Prostate gland (tissue), 2 donors: ENCODE data around the gene IL7R. TPM values are rescaled to one million over a fixed set of nuclear protein-coding genes. Genes with fewer than 3 reads are reported as not detected.

ENCODE experiments used
- DNase-seq: peaks from one replicate; pipeline ENCODE4 v3.0.0-alpha.2; 2019; ENCODE audit warnings: low spot score
- H3K27ac ChIP-seq, 2 donors: fragments of 200-600 bp; sonication (generic); 2 replicates each; pipeline ENCODE4 v1.5.1; 2017 to 2019
- H3K27me3 ChIP-seq: fragments of 200-600 bp; sonication (generic); replicated peaks from 2 replicates; pipeline ENCODE4 v1.5.1; 2019; ENCODE audit not compliant: insufficient read depth
- H3K36me3 ChIP-seq, 2 donors: fragments of 200-600 bp; sonication (generic); 1 replicate in 1 of 2; 2 replicates in 1 of 2; pipeline versions ENCODE4 v1.5.1 to v1.8.1; 2017 to 2019
- H3K4me1 ChIP-seq: fragments of 200-600 bp; sonication (generic); replicated peaks from 2 replicates; pipeline ENCODE4 v1.5.1; 2019
- H3K4me3 ChIP-seq, 2 donors: fragments of 200-600 bp; sonication (generic); 2 replicates each; pipeline ENCODE4 v1.5.1; 2017 to 2019
- H3K9me3 ChIP-seq: fragments of 200-600 bp; sonication (generic); 2 replicates; pipeline ENCODE4 v1.5.1; 2017
- CTCF ChIP-seq, 4 experiments: fragments of 200-600 bp in 2 of 4; fragments of 450-650 bp in 2 of 4; sonication (generic) in 2 of 4; IDR thresholded peaks; 1 replicate in 3 of 4; 2 replicates in 1 of 4; pipeline ENCODE4 v1.5.1; 2016 to 2019; ENCODE audit warnings: antibody characterized with exemption in 4 of 4, mild to moderate bottlenecking in 2 of 4, moderate library complexity in 2 of 4
- POLR2A ChIP-seq: fragments of 450-650 bp; IDR thresholded peaks from one replicate; pipeline ENCODE4 v1.6.1; 2016; ENCODE audit warnings: antibody characterized with exemption, mild to moderate bottlenecking
- POLR2AphosphoS5 ChIP-seq: sonication (generic); formaldehyde crosslinking; IDR thresholded peaks from one replicate; pipeline ENCODE4 v1.6.1; 2017; ENCODE audit warnings: antibody characterized with exemption
- WGBS: methylation state at CpG from one replicate; pipeline ENCODE4 v1.1.5; 2018; 5-methylcytosine and 5-hydroxymethylcytosine counted together
- intact Hi-C: fragments of 100-400 bp; cut with DNase I; formaldehyde crosslinking; loops from one replicate; pipeline ENCODE4 v1.14.2; 2022
- total RNA-seq, 2 donors: library from RNA; depleted of rRNA; stranded (reverse); fragments of >200 nt; gene quantifications; one replicate each; pipeline ENCODE4 v1.1.0, GENCODE V29; 2016

The IL7R gene
- total RNA-seq, 2 donors from 2014 or later = 7.8 to 13.5 TPM

- 72% methylated on average over 2 of the region's 2 CpGs for WGBS
- H3K4me1 ChIP-seq = no peaks in the 10 kb centered on the region
- H3K9me3 ChIP-seq = no peaks in the 10 kb centered on the region
- no peak overlapping the region for H3K4me3 ChIP-seq
- H3K36me3 ChIP-seq = no peaks in the 10 kb centered on the region
- intact Hi-C loops = no loop called here
- H3K27ac ChIP-seq = no peak overlapping the region
- TF ChIP-seq POLR2AphosphoS5 = no peak
- TF ChIP-seq POLR2A = no peak
- TF ChIP-seq CTCF (IDR thresholded peaks at IDR 0.05) = no peak
- no peak for DNase-seq
- H3K27me3 ChIP-seq = no peaks in the 10 kb centered on the region
Observed at GRCh38 chr5:35902046-35902672, 45.5 kb downstream of the IL7R start.

- H3K9me3 ChIP-seq = no peaks in the 10 kb centered on the region
- no peaks in the 10 kb centered on the region for H3K4me1 ChIP-seq
- DNase-seq = no peak
- H3K27ac ChIP-seq = no peak overlapping the region
- H3K4me3 ChIP-seq = no peak overlapping the region
- 94% methylated on average over 6 of the region's 6 CpGs for WGBS
- TF ChIP-seq CTCF (IDR thresholded peaks at IDR 0.05) = no peak
- no peak for TF ChIP-seq POLR2AphosphoS5
- TF ChIP-seq POLR2A = no peak
- no peaks in the 10 kb centered on the region for H3K36me3 ChIP-seq
- no peaks in the 10 kb centered on the region for H3K27me3 ChIP-seq
- intact Hi-C loops = no loop called here
Observed at GRCh38 chr5:35903631-35904203, 47.0 kb downstream of the IL7R start.

- Histone ChIP-seq H3K9me3 (no peaks in the 10 kb centered on the region), H3K27me3 (no peaks in the 10 kb centered on the region), H3K4me1 (no peaks in the 10 kb centered on the region), H3K4me3 (no peak overlapping the region), H3K36me3 (no peaks in the 10 kb centered on the region), H3K27ac (no peak overlapping the region)
- intact Hi-C loops = no loop called here
- 89% methylated on average over 11 of the region's 11 CpGs for WGBS
- DNase-seq = no peak
- TF ChIP-seq POLR2A (no peak), POLR2AphosphoS5 (no peak), CTCF (IDR thresholded peaks at IDR 0.05) (no peak)
Observed at GRCh38 chr5:35904443-35905132, 47.9 kb downstream of the IL7R start.

GRCh38 chr5:35908228-35908627, 51.5 kb downstream of the IL7R start:
- Histone ChIP-seq H3K4me3 (no peak overlapping the region), H3K4me1 (no peaks in the 10 kb centered on the region), H3K27ac (no peak overlapping the region), H3K36me3 (no peaks in the 10 kb centered on the region), H3K27me3 (no peaks in the 10 kb centered on the region), H3K9me3 (no peaks in the 10 kb centered on the region)
- TF ChIP-seq POLR2AphosphoS5 = no peak
- TF ChIP-seq POLR2A = no peak
- no peak for TF ChIP-seq CTCF (IDR thresholded peaks at IDR 0.05)
- intact Hi-C loops = no loop called here
- DNase-seq = no peak
- 25% methylated on average over 1 of the region's 1 CpG for WGBS
